Fibroblast of lung (primary cell): ENCODE results near the gene CHCHD10.

Experiments used
- EZH2 ChIP-seq: IDR thresholded peaks from 2 replicates; pipeline ENCODE4 v1.5.1; 2012; ENCODE audit warnings: low read length, control low read depth, mild to moderate bottlenecking; ENCODE audit errors: missing control alignments
- TF ChIP-seq, protein P1 (sequence below), 2 donors: IDR thresholded peaks in 1 of 2; conservative IDR thresholded peaks in 1 of 2; 1 replicate in 1 of 2; 2 replicates in 1 of 2; pipeline ENCODE4 v1.5.1; 2011 to 2012; ENCODE audit warnings: low read length in 2 of 2, control low read depth in 1 of 2, inconsistent platforms in 1 of 2, low read depth in 1 of 2, mild to moderate bottlenecking in 1 of 2

GRCh38 chr22:23796461-23796860 lies 28.7 kb upstream of the CHCHD10 start:
- TF ChIP-seq, protein P1, sequence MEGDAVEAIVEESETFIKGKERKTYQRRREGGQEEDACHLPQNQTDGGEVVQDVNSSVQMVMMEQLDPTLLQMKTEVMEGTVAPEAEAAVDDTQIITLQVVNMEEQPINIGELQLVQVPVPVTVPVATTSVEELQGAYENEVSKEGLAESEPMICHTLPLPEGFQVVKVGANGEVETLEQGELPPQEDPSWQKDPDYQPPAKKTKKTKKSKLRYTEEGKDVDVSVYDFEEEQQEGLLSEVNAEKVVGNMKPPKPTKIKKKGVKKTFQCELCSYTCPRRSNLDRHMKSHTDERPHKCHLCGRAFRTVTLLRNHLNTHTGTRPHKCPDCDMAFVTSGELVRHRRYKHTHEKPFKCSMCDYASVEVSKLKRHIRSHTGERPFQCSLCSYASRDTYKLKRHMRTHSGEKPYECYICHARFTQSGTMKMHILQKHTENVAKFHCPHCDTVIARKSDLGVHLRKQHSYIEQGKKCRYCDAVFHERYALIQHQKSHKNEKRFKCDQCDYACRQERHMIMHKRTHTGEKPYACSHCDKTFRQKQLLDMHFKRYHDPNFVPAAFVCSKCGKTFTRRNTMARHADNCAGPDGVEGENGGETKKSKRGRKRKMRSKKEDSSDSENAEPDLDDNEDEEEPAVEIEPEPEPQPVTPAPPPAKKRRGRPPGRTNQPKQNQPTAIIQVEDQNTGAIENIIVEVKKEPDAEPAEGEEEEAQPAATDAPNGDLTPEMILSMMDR (conservative IDR thresholded peaks at IDR 0.05 in 1 of 2, IDR thresholded peaks at IDR 0.05 in 1 of 2; ENCODE audit: low read depth in 1 of 2, low read length in 2 of 2), result no peak
- TF ChIP-seq EZH2, result no peak
